Measurements from ENCODE around the gene NPHP1. TPM values are rescaled to one million over a fixed set of nuclear protein-coding genes. Genes with fewer than 3 reads are reported as not detected.
"Not testable (repeated sequence)": the region's sequence is repeated elsewhere in the genome, so short reads cannot be mapped to it uniquely, and the experiment has no call there.

Gene NPHP1
- total and polyA plus RNA-seq, 2 donors, result 1.7 to 5.2 TPM

- H3K27ac ChIP-seq (ENCODE audit: low read depth in 1 of 2, low read length in 1 of 2); H3K36me3 ChIP-seq (ENCODE audit: control insufficient read depth in 2 of 2, insufficient read depth in 2 of 2, low read length in 1 of 2); H3K27me3 ChIP-seq (ENCODE audit: control insufficient read depth in 2 of 2, insufficient read depth in 1 of 2, low read length in 1 of 2); H3K4me3 ChIP-seq (ENCODE audit: low read length in 2 of 2); H3K4me1 ChIP-seq (ENCODE audit: control insufficient read depth in 2 of 2, insufficient read depth in 2 of 2, low read length in 2 of 2); DNase-seq (ENCODE audit: low read depth in 6 of 9, low spot score in 9 of 9); H3K9me3 ChIP-seq (ENCODE audit: control insufficient read depth in 2 of 2, insufficient read depth in 1 of 2, low read length in 1 of 2): not testable (repeated sequence)
- 74% methylated on average over 5 of the region's 6 CpGs for WGBS
Observed at GRCh38 chr2:110094884-110095534, 109.8 kb downstream of the NPHP1 start.

- not testable (repeated sequence) for DNase-seq (ENCODE audit: low read depth in 6 of 9, low spot score in 9 of 9); H3K36me3 ChIP-seq (ENCODE audit: control insufficient read depth in 2 of 2, insufficient read depth in 2 of 2, low read length in 1 of 2); H3K27me3 ChIP-seq (ENCODE audit: control insufficient read depth in 2 of 2, insufficient read depth in 1 of 2, low read length in 1 of 2); H3K9me3 ChIP-seq (ENCODE audit: control insufficient read depth in 2 of 2, insufficient read depth in 1 of 2, low read length in 1 of 2); H3K4me3 ChIP-seq (ENCODE audit: low read length in 2 of 2); H3K27ac ChIP-seq (ENCODE audit: low read depth in 1 of 2, low read length in 1 of 2); H3K4me1 ChIP-seq (ENCODE audit: control insufficient read depth in 2 of 2, insufficient read depth in 2 of 2, low read length in 2 of 2)
- WGBS, result no CpG with 5 or more reads among the region's 6 CpGs
Observed at GRCh38 chr2:110093924-110094323, 110.9 kb downstream of the NPHP1 start.

GRCh38 chr2:110090164-110090563 is 114.6 kb downstream of the NPHP1 start:
- H3K36me3 ChIP-seq (ENCODE audit: control insufficient read depth in 2 of 2, insufficient read depth in 2 of 2, low read length in 1 of 2); DNase-seq (ENCODE audit: low read depth in 6 of 9, low spot score in 9 of 9); H3K4me1 ChIP-seq (ENCODE audit: control insufficient read depth in 2 of 2, insufficient read depth in 2 of 2, low read length in 2 of 2); H3K9me3 ChIP-seq (ENCODE audit: control insufficient read depth in 2 of 2, insufficient read depth in 1 of 2, low read length in 1 of 2); H3K27me3 ChIP-seq (ENCODE audit: control insufficient read depth in 2 of 2, insufficient read depth in 1 of 2, low read length in 1 of 2); H3K4me3 ChIP-seq (ENCODE audit: low read length in 2 of 2); H3K27ac ChIP-seq (ENCODE audit: low read depth in 1 of 2, low read length in 1 of 2): not testable (repeated sequence)
- WGBS, result 52% methylated on average over 2 of the region's 4 CpGs

- WGBS, result no CpG with 5 or more reads among the region's 2 CpGs
- not testable (repeated sequence) for H3K4me3 ChIP-seq (ENCODE audit: low read length in 2 of 2); H3K4me1 ChIP-seq (ENCODE audit: control insufficient read depth in 2 of 2, insufficient read depth in 2 of 2, low read length in 2 of 2); H3K9me3 ChIP-seq (ENCODE audit: control insufficient read depth in 2 of 2, insufficient read depth in 1 of 2, low read length in 1 of 2); H3K27ac ChIP-seq (ENCODE audit: low read depth in 1 of 2, low read length in 1 of 2); H3K27me3 ChIP-seq (ENCODE audit: control insufficient read depth in 2 of 2, insufficient read depth in 1 of 2, low read length in 1 of 2); DNase-seq (ENCODE audit: low read depth in 6 of 9, low spot score in 9 of 9); H3K36me3 ChIP-seq (ENCODE audit: control insufficient read depth in 2 of 2, insufficient read depth in 2 of 2, low read length in 1 of 2)
Observed at GRCh38 chr2:110083757-110084156, 121.1 kb downstream of the NPHP1 start.

GRCh38 chr2:110083162-110083561 is 121.7 kb downstream of the NPHP1 start:
- H3K27me3 ChIP-seq (ENCODE audit: control insufficient read depth in 2 of 2, insufficient read depth in 1 of 2, low read length in 1 of 2); H3K9me3 ChIP-seq (ENCODE audit: control insufficient read depth in 2 of 2, insufficient read depth in 1 of 2, low read length in 1 of 2); DNase-seq (ENCODE audit: low read depth in 6 of 9, low spot score in 9 of 9); H3K27ac ChIP-seq (ENCODE audit: low read depth in 1 of 2, low read length in 1 of 2); H3K36me3 ChIP-seq (ENCODE audit: control insufficient read depth in 2 of 2, insufficient read depth in 2 of 2, low read length in 1 of 2); H3K4me3 ChIP-seq (ENCODE audit: low read length in 2 of 2); H3K4me1 ChIP-seq (ENCODE audit: control insufficient read depth in 2 of 2, insufficient read depth in 2 of 2, low read length in 2 of 2): not testable (repeated sequence)
- no CpG with 5 or more reads among the region's 8 CpGs for WGBS

GRCh38 chr2:110078104-110078503 is 126.7 kb downstream of the NPHP1 start:
- 89% methylated on average over 1 of the region's 4 CpGs for WGBS
- H3K9me3 ChIP-seq (ENCODE audit: control insufficient read depth in 2 of 2, insufficient read depth in 1 of 2, low read length in 1 of 2); H3K27ac ChIP-seq (ENCODE audit: low read depth in 1 of 2, low read length in 1 of 2); H3K4me1 ChIP-seq (ENCODE audit: control insufficient read depth in 2 of 2, insufficient read depth in 2 of 2, low read length in 2 of 2); H3K27me3 ChIP-seq (ENCODE audit: control insufficient read depth in 2 of 2, insufficient read depth in 1 of 2, low read length in 1 of 2); DNase-seq (ENCODE audit: low read depth in 6 of 9, low spot score in 9 of 9); H3K4me3 ChIP-seq (ENCODE audit: low read length in 2 of 2); H3K36me3 ChIP-seq (ENCODE audit: control insufficient read depth in 2 of 2, insufficient read depth in 2 of 2, low read length in 1 of 2): not testable (repeated sequence)

GRCh38 chr2:110075896-110076295 is 128.9 kb downstream of the NPHP1 start:
- not testable (repeated sequence) for H3K27ac ChIP-seq (ENCODE audit: low read depth in 1 of 2, low read length in 1 of 2); H3K36me3 ChIP-seq (ENCODE audit: control insufficient read depth in 2 of 2, insufficient read depth in 2 of 2, low read length in 1 of 2); H3K4me3 ChIP-seq (ENCODE audit: low read length in 2 of 2); H3K27me3 ChIP-seq (ENCODE audit: control insufficient read depth in 2 of 2, insufficient read depth in 1 of 2, low read length in 1 of 2); DNase-seq (ENCODE audit: low read depth in 6 of 9, low spot score in 9 of 9); H3K9me3 ChIP-seq (ENCODE audit: control insufficient read depth in 2 of 2, insufficient read depth in 1 of 2, low read length in 1 of 2); H3K4me1 ChIP-seq (ENCODE audit: control insufficient read depth in 2 of 2, insufficient read depth in 2 of 2, low read length in 2 of 2)
- 94% methylated on average over 2 of the region's 4 CpGs for WGBS

Other genes with a start within 250 kb of the NPHP1 start
- 1.2 TPM for gene MALL, start 89.2 kb downstream of the NPHP1 start, total RNA-seq
- 7.7 TPM for gene MALL, start 89.2 kb downstream of the NPHP1 start, polyA plus RNA-seq
- 51.2 TPM for gene MTLN, start 7.5 kb upstream of the NPHP1 start, total RNA-seq
- 140 TPM for gene MTLN, start 7.5 kb upstream of the NPHP1 start, polyA plus RNA-seq

Data from thymus (tissue), 11 donors.